Astrocyte of the cerebellum (primary cell): Measurements from ENCODE around the gene FGB.

Source experiments
- DNase-seq: peaks from one replicate; pipeline ENCODE4 v3.0.0-alpha.2; 2011; ENCODE audit warnings: low read depth
- H3K4me3 ChIP-seq: 2 replicates; pipeline ENCODE4 v1.5.1; 2011; ENCODE audit warnings: mild to moderate bottlenecking, low read depth, low read length, moderate library complexity
- CTCF ChIP-seq: IDR thresholded peaks from 2 replicates; pipeline ENCODE4 v1.5.1; 2012; ENCODE audit warnings: low read length, low read depth, moderate library complexity, mild to moderate bottlenecking; ENCODE audit errors: missing control alignments
- in situ Hi-C: cut with HindIII; loops from 2 replicates; pipeline ENCODE4 v1.10.0; 2017; ENCODE audit warnings: low sequenced_read_pairs

FGB gene

GRCh38 chr4:154562697-154563254 lies at the start of gene FGB:
Gene FGB, plus strand, starts transcription at chr4:154563011. Its CDS starts 8 bp downstream, at chr4:154563019.
- no peak within 1 kb of the TSS for H3K4me3 ChIP-seq
- in situ Hi-C loops: no loop called here
- TF ChIP-seq CTCF: no peak
- DNase-seq: no peak

- no peak for DNase-seq
- no peak overlapping the region for H3K4me3 ChIP-seq
- in situ Hi-C loops: no loop called here
- TF ChIP-seq CTCF: no peak
These were observed 46.3 kb upstream of the FGB start for GRCh38 chr4:154516318-154517029.

- in situ Hi-C loops: no loop called here
- DNase-seq: no peak
- no peak for TF ChIP-seq CTCF
- no peak overlapping the region for H3K4me3 ChIP-seq
These were observed 45.2 kb upstream of the FGB start for GRCh38 chr4:154517591-154517990.

GRCh38 chr4:154519214-154519613 lies 43.6 kb upstream of the FGB start:
- in situ Hi-C loops: no loop called here
- TF ChIP-seq CTCF: no peak

GRCh38 chr4:154521607-154522006 lies 41.2 kb upstream of the FGB start:
- in situ Hi-C loops: no loop called here
- H3K4me3 ChIP-seq: no peak overlapping the region
- no peak for DNase-seq
- no peak for TF ChIP-seq CTCF

More at GRCh38 chr4:154519214-154519613, 43.6 kb upstream of the FGB start:
- H3K4me3 ChIP-seq: no peak overlapping the region
- DNase-seq: no peak

- in situ Hi-C loops: no loop called here
- no peak for DNase-seq
- H3K4me3 ChIP-seq: no peak overlapping the region
- no peak for TF ChIP-seq CTCF
These were observed 36.7 kb upstream of the FGB start for GRCh38 chr4:154526151-154526550.
